Mucosa of gallbladder (tissue), 1 donor: ENCODE results near the gene CMTM8. TPM values are rescaled to one million over a fixed set of nuclear protein-coding genes. Genes with fewer than 3 reads are reported as not detected.

Experiments used
- DNase-seq: peaks from one replicate; pipeline ENCODE4 v3.0.0-alpha.2; 2020; ENCODE audit warnings: low spot score
- total RNA-seq: library from RNA; stranded (reverse); gene quantifications from one replicate; pipeline ENCODE4 v1.2.1, GENCODE V29; 2021
- donor health status: DM: no; HTN: no; CAD: no.

CMTM8 gene
- total RNA-seq, 1 donor from 2014 or later: 6.0 TPM

DNA sequence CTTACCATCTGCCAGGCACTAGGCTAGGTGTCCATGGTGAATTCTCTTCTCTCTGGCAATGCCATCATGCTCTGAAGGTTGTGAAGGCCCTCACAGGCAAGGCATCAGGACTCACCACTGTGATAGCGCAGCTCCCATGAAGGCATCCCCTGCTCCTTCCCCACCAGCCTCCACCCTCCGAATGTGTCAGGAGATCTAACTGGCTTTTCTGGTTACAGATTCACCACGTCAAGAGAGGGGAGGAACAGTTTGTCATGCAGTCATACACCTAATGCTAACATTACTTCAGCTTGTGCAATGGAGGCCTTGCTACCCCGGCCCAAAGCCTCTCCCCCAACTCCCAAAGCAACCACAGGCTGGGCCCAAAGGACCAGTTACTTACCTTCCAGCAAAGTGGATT, 8.9 kb upstream of the CMTM8 start:
- DNase-seq: no peak

DNA sequence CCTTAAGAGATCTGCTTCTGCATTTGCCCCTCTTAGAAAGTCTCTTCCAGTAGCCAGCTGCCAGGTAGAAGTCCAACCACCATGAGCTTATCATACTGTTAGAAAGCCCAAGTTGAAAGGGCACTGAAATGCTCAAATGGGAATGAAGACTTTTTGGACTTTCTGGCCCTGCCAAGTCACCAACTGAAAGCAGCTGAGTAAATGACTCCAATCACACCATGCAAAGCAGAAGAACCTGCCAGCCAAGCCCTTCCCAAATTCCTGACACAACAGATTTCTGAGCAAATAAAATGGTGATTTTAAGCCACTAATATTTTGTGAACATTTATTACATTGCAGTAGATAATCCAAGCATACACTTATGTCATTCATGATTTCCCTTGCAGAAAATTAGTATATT, 2.1 kb upstream of the CMTM8 start:
- no peak for DNase-seq

GRCh38 chr3:32237670-32238452, 619 bp upstream of the CMTM8 start:
- peak; percentile 55 for DNase-seq

GRCh38 chr3:32239307-32240158, 1.1 kb downstream of the CMTM8 start:
- peak; percentile 13 for DNase-seq

- no peak for DNase-seq
Observed at GRCh38 chr3:32240159-32240545, 1.7 kb downstream of the CMTM8 start.

DNA sequence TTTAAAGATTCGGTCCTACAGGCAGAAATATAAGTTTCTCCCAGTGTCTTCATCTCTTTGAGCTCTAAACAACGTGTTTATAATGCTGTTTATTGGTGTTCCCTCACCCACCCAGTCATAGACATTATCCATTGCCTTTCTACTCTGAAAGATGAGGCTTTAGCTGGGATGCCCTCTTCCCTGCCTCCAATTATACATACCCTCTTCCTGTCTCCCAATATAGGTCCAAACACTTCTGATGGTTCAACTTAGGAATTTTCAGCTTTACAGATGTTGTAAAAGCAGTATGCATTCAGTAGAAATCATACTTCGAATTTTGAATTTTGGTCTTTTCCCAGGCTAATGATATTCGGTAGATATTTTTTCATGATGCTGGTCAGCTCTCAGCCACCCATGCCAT, 2.6 kb downstream of the CMTM8 start:
- DNase-seq: no peak

DNA sequence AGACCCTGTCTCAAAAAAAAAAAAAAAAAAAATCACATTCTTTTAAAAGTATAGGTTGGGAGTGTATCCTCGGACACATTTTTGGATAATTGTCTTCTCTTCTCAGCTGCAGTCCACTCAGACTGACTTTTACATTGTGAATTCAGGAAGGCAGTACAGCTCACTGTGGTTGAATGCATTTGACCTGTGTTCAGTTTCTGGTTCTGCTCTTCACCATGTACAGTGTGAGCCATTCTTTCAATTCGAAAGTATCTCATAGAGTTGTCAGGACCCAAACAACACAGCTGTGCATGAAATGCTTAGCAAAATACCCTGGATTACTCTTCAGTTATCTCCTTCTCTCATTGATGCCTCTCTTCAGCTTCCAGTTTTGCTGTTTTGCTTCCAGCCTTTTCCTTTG, 5.0 kb downstream of the CMTM8 start:
- DNase-seq: no peak

DNA sequence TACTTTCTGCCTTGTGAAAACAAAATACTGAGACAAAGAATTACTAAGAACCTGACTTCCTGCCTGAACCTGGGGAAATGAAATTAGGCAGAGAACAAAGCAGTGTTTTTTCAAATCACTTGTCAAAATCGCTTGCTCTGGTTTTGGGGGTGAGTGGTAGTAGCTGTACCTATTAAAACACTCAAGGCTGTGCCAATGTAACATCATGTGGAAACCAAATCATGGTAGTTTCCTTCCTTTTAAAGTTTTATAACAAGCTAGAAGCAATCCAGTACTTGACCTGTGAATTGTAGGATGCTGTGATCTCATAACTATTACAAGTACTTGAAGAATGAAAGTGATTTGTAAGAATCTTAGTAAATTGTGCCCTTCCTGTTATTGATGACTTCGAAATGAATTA, 6.7 kb downstream of the CMTM8 start:
- DNase-seq: no peak

- DNase-seq: no peak
Observed at GRCh38 chr3:32246079-32246675, 7.7 kb downstream of the CMTM8 start.

DNA sequence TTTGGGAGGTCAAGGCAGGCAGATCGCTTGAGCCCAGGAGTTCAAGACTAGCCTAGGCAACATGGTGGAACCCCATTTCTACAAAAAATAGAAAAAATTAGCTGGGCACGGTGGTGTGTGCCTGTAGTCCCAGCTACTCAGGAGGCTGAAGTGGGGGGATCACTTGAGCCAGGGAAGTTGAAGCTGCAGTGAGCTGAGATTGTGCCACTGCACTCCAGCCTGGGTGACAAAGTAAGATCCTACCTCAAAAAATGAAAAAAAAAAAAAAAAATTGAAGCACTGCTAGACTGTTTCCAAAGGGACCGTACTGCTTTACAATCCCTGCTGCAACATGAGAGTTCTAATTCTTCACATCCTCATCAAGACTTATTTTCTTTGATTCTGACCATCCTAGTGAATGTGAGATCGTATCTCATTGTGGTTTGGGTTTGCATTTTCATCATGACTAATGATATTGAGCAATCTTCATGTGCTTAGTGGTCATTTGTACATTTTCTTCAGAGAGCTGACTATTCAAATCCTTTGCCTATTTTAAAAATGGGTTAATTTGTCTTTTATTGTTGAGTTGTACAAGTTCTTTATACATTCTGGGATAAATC, 10.8 kb downstream of the CMTM8 start:
- no peak for DNase-seq

- DNase-seq: no peak
Observed at GRCh38 chr3:32254268-32254667, 15.8 kb downstream of the CMTM8 start.

GRCh38 chr3:32255345-32255744, 16.9 kb downstream of the CMTM8 start:
- DNase-seq: no peak

GRCh38 chr3:32256206-32256605, 17.7 kb downstream of the CMTM8 start:
- no peak for DNase-seq

DNA sequence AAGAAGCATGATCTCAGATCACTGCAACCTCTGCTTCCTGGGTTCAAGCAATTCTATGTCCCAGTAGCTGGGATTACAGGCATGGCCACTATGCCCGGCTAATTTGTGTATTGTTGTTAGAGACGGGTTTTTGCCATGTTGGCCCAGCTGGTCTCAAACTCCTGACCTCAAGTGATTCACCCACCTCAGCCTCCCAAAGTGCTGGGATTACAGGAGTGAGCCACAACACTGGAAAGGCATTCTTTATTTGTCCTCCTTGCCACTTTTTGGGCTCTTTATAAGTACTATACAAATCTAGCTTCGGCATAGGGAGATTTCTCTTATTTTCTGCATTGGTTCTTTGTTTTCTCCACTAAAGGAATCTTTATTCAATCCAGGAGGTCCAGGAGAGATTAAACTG, 18.6 kb downstream of the CMTM8 start:
- DNase-seq: no peak

GRCh38 chr3:32257641-32258438, 19.4 kb downstream of the CMTM8 start:
- no peak for DNase-seq

GRCh38 chr3:32258869-32259268, 20.4 kb downstream of the CMTM8 start:
- DNase-seq: no peak

DNA sequence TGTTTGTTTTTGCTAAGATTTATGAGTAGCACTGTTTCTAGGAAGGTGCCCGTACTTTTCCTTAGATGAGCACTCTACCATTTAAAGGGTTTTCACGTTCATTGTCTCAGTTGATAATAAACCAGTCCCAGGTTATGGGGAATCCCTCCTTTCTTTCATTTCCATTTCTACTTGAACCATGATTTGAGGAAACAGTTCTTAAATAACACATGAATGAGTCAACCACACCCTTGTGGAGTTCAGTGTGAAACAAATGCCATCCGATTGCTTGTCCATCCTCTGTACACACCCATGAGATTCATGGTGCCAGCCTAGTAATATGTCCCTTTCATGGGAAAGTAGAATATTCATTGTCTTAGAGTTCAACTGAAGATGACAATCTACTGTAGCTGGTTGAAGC, 23.1 kb downstream of the CMTM8 start:
- DNase-seq: no peak

- no peak for DNase-seq
Observed at GRCh38 chr3:32262201-32262600, 23.7 kb downstream of the CMTM8 start.

GRCh38 chr3:32274306-32274705, 35.8 kb downstream of the CMTM8 start:
- no peak for DNase-seq

- DNase-seq: no peak
Observed at GRCh38 chr3:32275506-32275905, 37.0 kb downstream of the CMTM8 start.

DNA sequence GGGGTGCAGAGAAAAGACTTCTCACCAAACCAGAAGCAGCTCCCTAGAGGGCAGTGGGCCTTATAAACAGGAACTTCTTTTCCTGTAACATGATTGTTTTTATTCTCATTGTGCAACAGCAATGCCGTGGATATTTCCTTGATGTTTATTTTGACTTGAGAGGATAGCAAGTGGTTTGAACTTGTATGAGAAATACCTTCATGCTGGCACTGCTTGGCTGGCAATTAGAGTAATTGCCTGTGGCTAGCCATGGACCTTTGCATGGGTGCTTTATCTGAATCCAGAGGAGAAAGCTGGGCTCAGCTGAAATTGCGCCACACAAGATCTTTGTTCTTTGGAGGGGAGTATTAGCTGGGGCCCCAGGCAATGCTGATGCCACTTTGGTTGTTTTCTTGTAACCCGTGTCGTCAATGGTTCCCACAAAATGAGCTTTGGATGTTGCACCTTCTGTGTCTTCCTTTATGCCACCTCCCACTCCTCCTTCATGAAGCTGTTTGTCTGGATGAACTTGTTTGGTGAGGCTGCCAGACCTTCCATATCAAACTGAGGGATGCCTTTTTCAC, 37.9 kb downstream of the CMTM8 start:
- DNase-seq: no peak
